Mesodermal cell (in vitro differentiated cells): ENCODE data around the gene SLC43A3.
"Not testable (repeated sequence)": the region's sequence is repeated elsewhere in the genome, so short reads cannot be mapped to it uniquely, and the experiment has no call there.

Source experiments
- H3K27ac ChIP-seq: 2 replicates; pipeline ENCODE4 v1.7.0; 2013; ENCODE audit warnings: mild to moderate bottlenecking, low read depth, low read length, moderate library complexity; ENCODE audit not compliant: severe bottlenecking
- H3K36me3 ChIP-seq: 2 replicates; pipeline ENCODE4 v1.7.1; 2013; ENCODE audit warnings: mild to moderate bottlenecking, low read length, moderate library complexity; ENCODE audit not compliant: control insufficient read depth, insufficient read depth
- H3K4me1 ChIP-seq: one replicate; pipeline ENCODE4 v1.7.1; 2013; ENCODE audit warnings: mild to moderate bottlenecking, low read length; ENCODE audit not compliant: insufficient read depth, control insufficient read depth, poor library complexity, severe bottlenecking
- H3K4me3 ChIP-seq: 2 replicates; pipeline ENCODE4 v1.7.0; 2013; ENCODE audit warnings: low read length, control low read depth, mild to moderate bottlenecking; ENCODE audit not compliant: insufficient read depth, poor library complexity, severe bottlenecking; ENCODE audit errors: extremely low read depth
- H3K9me3 ChIP-seq: 2 replicates; pipeline ENCODE4 v1.7.1; 2013; ENCODE audit warnings: mild to moderate bottlenecking, low read length, moderate library complexity; ENCODE audit not compliant: control insufficient read depth
- WGBS, 2 experiments: methylation state at CpG; one replicate each; pipeline ENCODE4 v1.1.5; 2013; ENCODE audit warnings: missing lambda C conversion rate in 2 of 2; ENCODE audit not compliant: insufficient coverage in 2 of 2; 5-methylcytosine and 5-hydroxymethylcytosine counted together

SLC43A3 gene

GRCh38 chr11:57459164-57460021, 32.5 kb upstream of the SLC43A3 start:
- H3K4me3 ChIP-seq, result peak overlapping the region; percentile 29
- WGBS, 2 experiments, result 1% methylated on average over 53 to 54 of the region's 62 CpGs

GRCh38 chr11:57458410-57459163, 31.7 kb upstream of the SLC43A3 start:
- Histone ChIP-seq H3K9me3 (no peaks in the 10 kb centered on the region), H3K36me3 (no peaks in the 10 kb centered on the region), H3K4me3 (peak overlapping the region; percentile 5), H3K27ac (no peak overlapping the region), H3K4me1 (peaks cover 15% of the 10 kb centered on the region)
- 1% methylated on average over 21 to 33 of the region's 44 CpGs for WGBS, 2 experiments

More at GRCh38 chr11:57459164-57460021, 32.5 kb upstream of the SLC43A3 start:
- H3K27ac ChIP-seq, result no peak overlapping the region
- peaks cover 15% of the 10 kb centered on the region for H3K4me1 ChIP-seq
- no peaks in the 10 kb centered on the region for H3K36me3 ChIP-seq
- H3K9me3 ChIP-seq, result no peaks in the 10 kb centered on the region

DNA sequence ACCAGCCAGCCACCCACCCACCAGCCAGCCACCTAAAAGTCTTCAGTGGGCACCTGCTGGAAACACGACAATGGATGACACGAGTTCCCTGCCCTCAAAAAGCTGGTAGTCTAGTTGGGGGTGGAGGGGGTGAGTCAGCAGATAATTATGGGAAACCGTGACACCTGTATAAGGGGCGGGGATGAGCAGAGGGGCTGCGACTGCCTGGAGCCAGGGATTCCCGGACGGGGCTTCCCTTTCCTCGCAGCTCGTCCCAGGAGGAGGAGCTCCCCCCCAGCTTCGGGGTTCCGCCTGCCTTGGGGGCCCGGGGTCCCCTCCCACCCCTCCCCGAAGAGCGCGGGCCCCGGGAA, 31.1 kb upstream of the SLC43A3 start:
- 2 to 8% methylated on average over 5 to 15 of the region's 16 CpGs for WGBS, 2 experiments
- Histone ChIP-seq H3K4me3 (no peak overlapping the region), H3K9me3 (no peaks in the 10 kb centered on the region)

GRCh38 chr11:57457643-57458023, 30.7 kb upstream of the SLC43A3 start:
- no peak overlapping the region for H3K27ac ChIP-seq
- H3K36me3 ChIP-seq, result no peaks in the 10 kb centered on the region
- H3K4me1 ChIP-seq, result peaks cover 15% of the 10 kb centered on the region
- WGBS, 2 experiments, result 0% methylated on average over 1 of the region's 7 CpGs; no CpG with 5 or more reads in 1 of the 2 experiments
- no peaks in the 10 kb centered on the region for H3K9me3 ChIP-seq
- H3K4me3 ChIP-seq, result no peak overlapping the region

More for the DNA sequence above, 31.1 kb upstream of the SLC43A3 start:
- peaks cover 15% of the 10 kb centered on the region for H3K4me1 ChIP-seq
- H3K36me3 ChIP-seq, result no peaks in the 10 kb centered on the region
- H3K27ac ChIP-seq, result no peak overlapping the region

DNA sequence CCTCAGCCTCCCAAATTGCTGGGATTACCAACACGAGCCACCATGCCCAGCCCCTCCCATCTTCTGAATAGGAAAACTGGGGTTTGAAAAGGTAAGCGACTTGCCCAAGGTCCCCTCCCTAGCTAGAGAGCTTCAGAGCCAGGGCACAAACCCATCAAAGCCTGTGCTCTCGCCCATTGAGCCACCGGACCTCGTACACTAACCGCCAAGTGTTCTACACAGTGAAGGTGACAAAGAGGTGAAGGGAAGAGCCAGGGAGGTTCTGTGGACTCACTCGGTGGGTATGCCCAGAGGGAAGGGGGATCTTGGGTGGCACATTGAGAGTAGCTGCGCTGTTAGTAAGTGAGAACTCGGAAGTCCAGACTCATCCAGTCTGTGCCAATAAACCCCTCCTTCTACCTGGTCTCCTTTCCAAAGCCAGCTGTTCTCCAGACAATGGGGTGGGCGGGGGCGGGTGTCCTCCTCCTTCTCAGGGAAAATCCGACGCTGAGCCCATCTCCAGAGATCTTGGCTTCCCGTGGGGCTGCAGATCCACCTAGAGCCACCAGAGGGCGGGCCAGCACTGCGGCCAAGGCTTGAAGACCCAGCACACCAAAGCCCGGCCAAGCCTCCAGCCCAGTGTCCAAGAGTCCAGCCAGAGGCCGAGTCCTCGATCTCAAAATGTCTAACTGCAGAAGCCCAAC, 30.2 kb upstream of the SLC43A3 start:
- Histone ChIP-seq H3K4me3 (no peak overlapping the region), H3K27ac (no peak overlapping the region), H3K9me3 (no peaks in the 10 kb centered on the region), H3K36me3 (no peaks in the 10 kb centered on the region), H3K4me1 (peaks cover 15% of the 10 kb centered on the region)
- WGBS, 2 experiments, result 14% methylated on average over 10 to 16 of the region's 19 CpGs

GRCh38 chr11:57453543-57454177, 26.7 kb upstream of the SLC43A3 start:
- H3K36me3 ChIP-seq, result no peaks in the 10 kb centered on the region
- H3K4me3 ChIP-seq, result no peak overlapping the region
- no peak overlapping the region for H3K27ac ChIP-seq
- peaks cover 6% of the 10 kb centered on the region for H3K4me1 ChIP-seq
- 75 to 83% methylated on average over 2 of the region's 2 CpGs for WGBS, 2 experiments
- H3K9me3 ChIP-seq, result no peaks in the 10 kb centered on the region

DNA sequence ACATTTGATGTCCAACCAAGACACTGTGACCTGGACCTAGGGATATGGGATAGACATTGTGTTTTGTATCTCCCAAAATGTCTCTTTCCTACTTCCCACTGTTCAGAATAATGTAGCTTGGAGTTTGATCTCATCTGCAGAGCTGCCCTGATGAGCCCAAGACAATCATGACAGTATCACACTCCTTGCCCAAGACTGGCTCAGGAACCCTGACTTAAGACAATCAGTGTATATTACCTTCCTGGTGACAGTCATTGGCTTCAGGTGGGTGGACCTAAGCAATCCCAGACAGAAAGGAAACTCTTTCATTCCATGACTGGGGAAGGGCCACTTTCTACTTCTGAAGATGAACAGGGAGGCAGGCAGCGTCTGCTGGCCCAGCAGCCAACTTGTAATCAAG, 19.1 kb upstream of the SLC43A3 start:
- Histone ChIP-seq H3K4me1 (no peaks in the 10 kb centered on the region), H3K27ac (no peak overlapping the region), H3K9me3 (no peaks in the 10 kb centered on the region), H3K4me3 (no peak overlapping the region), H3K36me3 (no peaks in the 10 kb centered on the region)
- 92% methylated on average over 1 of the region's 1 CpG for WGBS, 2 experiments

GRCh38 chr11:57445122-57445394, 18.1 kb upstream of the SLC43A3 start:
- WGBS, 2 experiments, result 40 to 89% methylated on average over 1 to 4 of the region's 9 CpGs
- H3K4me1 ChIP-seq, H3K4me3 ChIP-seq, H3K9me3 ChIP-seq, H3K27ac ChIP-seq, H3K36me3 ChIP-seq: not testable (repeated sequence)

GRCh38 chr11:57444362-57445121, 17.6 kb upstream of the SLC43A3 start:
- no peak overlapping the region for H3K4me3 ChIP-seq
- H3K27ac ChIP-seq, result no peak overlapping the region

More at GRCh38 chr11:57444362-57445121, 17.6 kb upstream of the SLC43A3 start:
- Histone ChIP-seq H3K4me1 (no peaks in the 10 kb centered on the region), H3K36me3 (no peaks in the 10 kb centered on the region), H3K9me3 (no peaks in the 10 kb centered on the region)
- WGBS, 2 experiments, result 86 to 95% methylated on average over 3 to 5 of the region's 9 CpGs
